ENCODE results near the gene RYK. TPM values are rescaled to one million over a fixed set of nuclear protein-coding genes. Genes with fewer than 3 reads are reported as not detected.

RYK gene
- total and polyA plus RNA-seq, 2 experiments from 2014 or later, result 24.9 to 94.8 TPM

DNA sequence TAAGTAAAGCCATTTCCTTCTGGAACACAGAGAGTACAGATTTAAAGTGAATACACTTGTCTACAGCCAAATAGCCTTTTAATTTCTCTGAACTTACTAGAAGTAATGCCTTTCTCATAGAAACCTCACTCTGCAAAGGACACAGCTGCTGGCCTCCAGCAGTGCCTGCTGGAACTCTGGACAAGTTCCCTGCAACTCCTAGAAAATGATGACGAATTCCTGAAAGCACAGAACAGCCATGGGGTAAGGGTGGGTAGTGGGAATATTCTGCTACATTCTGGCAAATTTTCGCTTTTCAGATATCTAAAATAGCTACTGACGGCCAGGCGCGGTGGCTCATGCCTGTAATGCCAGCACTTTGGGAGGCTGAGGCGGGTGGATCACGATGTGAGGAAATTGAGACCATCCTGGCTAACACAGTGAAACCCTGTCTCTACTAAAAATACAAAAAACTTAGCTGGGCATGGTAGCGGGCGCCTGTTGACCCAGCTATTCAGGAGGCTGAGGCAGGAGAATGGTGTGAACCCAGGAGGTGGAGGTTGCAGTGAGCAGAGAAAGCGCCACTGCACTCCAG, 34.4 kb downstream of the RYK start:
- no peak overlapping the region for H2AFZ ChIP-seq
- TF ChIP-seq NANOG (IDR thresholded peaks at IDR 0.05; ENCODE audit: borderline replicate concordance) (no peak), ZNF331 (CRISPR knock-in tag; IDR thresholded peaks at IDR 0.05; ENCODE audit: low read depth) (no peak), ZNF114 (CRISPR knock-in tag; IDR thresholded peaks at IDR 0.05) (no peak), JUNB (IDR thresholded peaks at IDR 0.05; ENCODE audit: unreplicated experiment) (no peak), EZH2 (IDR thresholded peaks at IDR 0.05; ENCODE audit: low read depth, unreplicated experiment) (no peak), CREB1 (CRISPR knock-in tag; IDR thresholded peaks at IDR 0.05; ENCODE audit: low read depth) (no peak), EZH2phosphoT487 (IDR thresholded peaks at IDR 0.05; ENCODE audit: unreplicated experiment) (no peak), POLR2AphosphoS5 (IDR thresholded peaks at IDR 0.05; ENCODE audit: low read depth) (no peak), STAT1 (IDR thresholded peaks at IDR 0.05; ENCODE audit: unreplicated experiment) (no peak)
- TF ChIP-seq, protein P1, sequence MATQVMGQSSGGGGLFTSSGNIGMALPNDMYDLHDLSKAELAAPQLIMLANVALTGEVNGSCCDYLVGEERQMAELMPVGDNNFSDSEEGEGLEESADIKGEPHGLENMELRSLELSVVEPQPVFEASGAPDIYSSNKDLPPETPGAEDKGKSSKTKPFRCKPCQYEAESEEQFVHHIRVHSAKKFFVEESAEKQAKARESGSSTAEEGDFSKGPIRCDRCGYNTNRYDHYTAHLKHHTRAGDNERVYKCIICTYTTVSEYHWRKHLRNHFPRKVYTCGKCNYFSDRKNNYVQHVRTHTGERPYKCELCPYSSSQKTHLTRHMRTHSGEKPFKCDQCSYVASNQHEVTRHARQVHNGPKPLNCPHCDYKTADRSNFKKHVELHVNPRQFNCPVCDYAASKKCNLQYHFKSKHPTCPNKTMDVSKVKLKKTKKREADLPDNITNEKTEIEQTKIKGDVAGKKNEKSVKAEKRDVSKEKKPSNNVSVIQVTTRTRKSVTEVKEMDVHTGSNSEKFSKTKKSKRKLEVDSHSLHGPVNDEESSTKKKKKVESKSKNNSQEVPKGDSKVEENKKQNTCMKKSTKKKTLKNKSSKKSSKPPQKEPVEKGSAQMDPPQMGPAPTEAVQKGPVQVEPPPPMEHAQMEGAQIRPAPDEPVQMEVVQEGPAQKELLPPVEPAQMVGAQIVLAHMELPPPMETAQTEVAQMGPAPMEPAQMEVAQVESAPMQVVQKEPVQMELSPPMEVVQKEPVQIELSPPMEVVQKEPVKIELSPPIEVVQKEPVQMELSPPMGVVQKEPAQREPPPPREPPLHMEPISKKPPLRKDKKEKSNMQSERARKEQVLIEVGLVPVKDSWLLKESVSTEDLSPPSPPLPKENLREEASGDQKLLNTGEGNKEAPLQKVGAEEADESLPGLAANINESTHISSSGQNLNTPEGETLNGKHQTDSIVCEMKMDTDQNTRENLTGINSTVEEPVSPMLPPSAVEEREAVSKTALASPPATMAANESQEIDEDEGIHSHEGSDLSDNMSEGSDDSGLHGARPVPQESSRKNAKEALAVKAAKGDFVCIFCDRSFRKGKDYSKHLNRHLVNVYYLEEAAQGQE (IDR thresholded peaks at IDR 0.05; ENCODE audit: unreplicated experiment), result no peak
- TF ChIP-seq, protein P2, sequence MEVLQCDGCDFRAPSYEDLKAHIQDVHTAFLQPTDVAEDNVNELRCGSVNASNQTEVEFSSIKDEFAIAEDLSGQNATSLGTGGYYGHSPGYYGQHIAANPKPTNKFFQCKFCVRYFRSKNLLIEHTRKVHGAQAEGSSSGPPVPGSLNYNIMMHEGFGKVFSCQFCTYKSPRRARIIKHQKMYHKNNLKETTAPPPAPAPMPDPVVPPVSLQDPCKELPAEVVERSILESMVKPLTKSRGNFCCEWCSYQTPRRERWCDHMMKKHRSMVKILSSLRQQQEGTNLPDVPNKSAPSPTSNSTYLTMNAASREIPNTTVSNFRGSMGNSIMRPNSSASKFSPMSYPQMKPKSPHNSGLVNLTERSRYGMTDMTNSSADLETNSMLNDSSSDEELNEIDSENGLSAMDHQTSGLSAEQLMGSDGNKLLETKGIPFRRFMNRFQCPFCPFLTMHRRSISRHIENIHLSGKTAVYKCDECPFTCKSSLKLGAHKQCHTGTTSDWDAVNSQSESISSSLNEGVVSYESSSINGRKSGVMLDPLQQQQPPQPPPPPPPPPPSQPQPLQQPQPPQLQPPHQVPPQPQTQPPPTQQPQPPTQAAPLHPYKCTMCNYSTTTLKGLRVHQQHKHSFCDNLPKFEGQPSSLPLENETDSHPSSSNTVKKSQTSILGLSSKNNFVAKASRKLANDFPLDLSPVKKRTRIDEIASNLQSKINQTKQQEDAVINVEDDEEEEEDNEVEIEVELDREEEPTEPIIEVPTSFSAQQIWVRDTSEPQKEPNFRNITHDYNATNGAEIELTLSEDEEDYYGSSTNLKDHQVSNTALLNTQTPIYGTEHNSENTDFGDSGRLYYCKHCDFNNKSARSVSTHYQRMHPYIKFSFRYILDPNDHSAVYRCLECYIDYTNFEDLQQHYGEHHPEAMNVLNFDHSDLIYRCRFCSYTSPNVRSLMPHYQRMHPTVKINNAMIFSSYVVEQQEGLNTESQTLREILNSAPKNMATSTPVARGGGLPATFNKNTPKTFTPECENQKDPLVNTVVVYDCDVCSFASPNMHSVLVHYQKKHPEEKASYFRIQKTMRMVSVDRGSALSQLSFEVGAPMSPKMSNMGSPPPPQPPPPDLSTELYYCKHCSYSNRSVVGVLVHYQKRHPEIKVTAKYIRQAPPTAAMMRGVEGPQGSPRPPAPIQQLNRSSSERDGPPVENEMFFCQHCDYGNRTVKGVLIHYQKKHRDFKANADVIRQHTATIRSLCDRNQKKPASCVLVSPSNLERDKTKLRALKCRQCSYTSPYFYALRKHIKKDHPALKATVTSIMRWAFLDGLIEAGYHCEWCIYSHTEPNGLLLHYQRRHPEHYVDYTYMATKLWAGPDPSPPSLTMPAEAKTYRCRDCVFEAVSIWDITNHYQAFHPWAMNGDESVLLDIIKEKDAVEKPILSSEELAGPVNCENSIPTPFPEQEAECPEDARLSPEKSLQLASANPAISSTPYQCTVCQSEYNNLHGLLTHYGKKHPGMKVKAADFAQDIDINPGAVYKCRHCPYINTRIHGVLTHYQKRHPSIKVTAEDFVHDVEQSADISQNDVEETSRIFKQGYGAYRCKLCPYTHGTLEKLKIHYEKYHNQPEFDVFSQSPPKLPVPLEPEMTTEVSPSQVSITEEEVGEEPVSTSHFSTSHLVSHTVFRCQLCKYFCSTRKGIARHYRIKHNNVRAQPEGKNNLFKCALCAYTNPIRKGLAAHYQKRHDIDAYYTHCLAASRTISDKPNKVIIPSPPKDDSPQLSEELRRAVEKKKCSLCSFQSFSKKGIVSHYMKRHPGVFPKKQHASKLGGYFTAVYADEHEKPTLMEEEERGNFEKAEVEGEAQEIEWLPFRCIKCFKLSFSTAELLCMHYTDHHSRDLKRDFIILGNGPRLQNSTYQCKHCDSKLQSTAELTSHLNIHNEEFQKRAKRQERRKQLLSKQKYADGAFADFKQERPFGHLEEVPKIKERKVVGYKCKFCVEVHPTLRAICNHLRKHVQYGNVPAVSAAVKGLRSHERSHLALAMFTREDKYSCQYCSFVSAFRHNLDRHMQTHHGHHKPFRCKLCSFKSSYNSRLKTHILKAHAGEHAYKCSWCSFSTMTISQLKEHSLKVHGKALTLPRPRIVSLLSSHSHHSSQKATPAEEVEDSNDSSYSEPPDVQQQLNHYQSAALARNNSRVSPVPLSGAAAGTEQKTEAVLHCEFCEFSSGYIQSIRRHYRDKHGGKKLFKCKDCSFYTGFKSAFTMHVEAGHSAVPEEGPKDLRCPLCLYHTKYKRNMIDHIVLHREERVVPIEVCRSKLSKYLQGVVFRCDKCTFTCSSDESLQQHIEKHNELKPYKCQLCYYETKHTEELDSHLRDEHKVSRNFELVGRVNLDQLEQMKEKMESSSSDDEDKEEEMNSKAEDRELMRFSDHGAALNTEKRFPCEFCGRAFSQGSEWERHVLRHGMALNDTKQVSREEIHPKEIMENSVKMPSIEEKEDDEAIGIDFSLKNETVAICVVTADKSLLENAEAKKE (CRISPR knock-in tag; IDR thresholded peaks at IDR 0.05), result no peak
- TF ChIP-seq, protein P3, sequence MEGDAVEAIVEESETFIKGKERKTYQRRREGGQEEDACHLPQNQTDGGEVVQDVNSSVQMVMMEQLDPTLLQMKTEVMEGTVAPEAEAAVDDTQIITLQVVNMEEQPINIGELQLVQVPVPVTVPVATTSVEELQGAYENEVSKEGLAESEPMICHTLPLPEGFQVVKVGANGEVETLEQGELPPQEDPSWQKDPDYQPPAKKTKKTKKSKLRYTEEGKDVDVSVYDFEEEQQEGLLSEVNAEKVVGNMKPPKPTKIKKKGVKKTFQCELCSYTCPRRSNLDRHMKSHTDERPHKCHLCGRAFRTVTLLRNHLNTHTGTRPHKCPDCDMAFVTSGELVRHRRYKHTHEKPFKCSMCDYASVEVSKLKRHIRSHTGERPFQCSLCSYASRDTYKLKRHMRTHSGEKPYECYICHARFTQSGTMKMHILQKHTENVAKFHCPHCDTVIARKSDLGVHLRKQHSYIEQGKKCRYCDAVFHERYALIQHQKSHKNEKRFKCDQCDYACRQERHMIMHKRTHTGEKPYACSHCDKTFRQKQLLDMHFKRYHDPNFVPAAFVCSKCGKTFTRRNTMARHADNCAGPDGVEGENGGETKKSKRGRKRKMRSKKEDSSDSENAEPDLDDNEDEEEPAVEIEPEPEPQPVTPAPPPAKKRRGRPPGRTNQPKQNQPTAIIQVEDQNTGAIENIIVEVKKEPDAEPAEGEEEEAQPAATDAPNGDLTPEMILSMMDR (conservative IDR thresholded peaks at IDR 0.05; ENCODE audit: low read depth in 2 of 2), result no peak
- TF ChIP-seq, protein P4, sequence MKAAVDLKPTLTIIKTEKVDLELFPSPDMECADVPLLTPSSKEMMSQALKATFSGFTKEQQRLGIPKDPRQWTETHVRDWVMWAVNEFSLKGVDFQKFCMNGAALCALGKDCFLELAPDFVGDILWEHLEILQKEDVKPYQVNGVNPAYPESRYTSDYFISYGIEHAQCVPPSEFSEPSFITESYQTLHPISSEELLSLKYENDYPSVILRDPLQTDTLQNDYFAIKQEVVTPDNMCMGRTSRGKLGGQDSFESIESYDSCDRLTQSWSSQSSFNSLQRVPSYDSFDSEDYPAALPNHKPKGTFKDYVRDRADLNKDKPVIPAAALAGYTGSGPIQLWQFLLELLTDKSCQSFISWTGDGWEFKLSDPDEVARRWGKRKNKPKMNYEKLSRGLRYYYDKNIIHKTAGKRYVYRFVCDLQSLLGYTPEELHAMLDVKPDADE (IDR thresholded peaks at IDR 0.05), result no peak
- H3K9me2 ChIP-seq (ENCODE audit: insufficient read depth), result no peaks in the 10 kb centered on the region
- Mint-ChIP-seq H3K9me3 (no peaks in the 10 kb centered on the region), H3K36me3 (ENCODE audit: low read depth) (peaks cover 4% of the 10 kb centered on the region; the same call in 1 of the 3 replicates), H3K27ac (no peak overlapping the region), H3K4me3 (no peak overlapping the region), H3K4me1 (peaks cover 6% of the 10 kb centered on the region), H3K27me3 (ENCODE audit: insufficient read depth, low read depth, poor library complexity) (peaks cover 3% of the 10 kb centered on the region)
- H3K4me1 ChIP-seq (ENCODE audit: insufficient read depth), result no peaks in the 10 kb centered on the region
- no peaks in the 10 kb centered on the region for H3K27me3 ChIP-seq (ENCODE audit: insufficient read depth)
- no peak overlapping the region for H3K4me2 ChIP-seq
- peaks cover 27% of the 10 kb centered on the region for H4K20me1 ChIP-seq (replicated peaks; ENCODE audit: insufficient read depth)
- H3K79me2 ChIP-seq (replicated peaks; ENCODE audit: insufficient read depth), result peaks cover 26% of the 10 kb centered on the region
- no peak overlapping the region for H3K27ac ChIP-seq (ENCODE audit: low read depth)
- ATAC-seq (no peak), DNase-seq (ENCODE audit: low spot score) (no peak)
- no peaks in the 10 kb centered on the region for H3F3A ChIP-seq (replicated peaks; ENCODE audit: low read depth)
- no peak overlapping the region for H3K4me3 ChIP-seq
- H3K36me3 ChIP-seq (ENCODE audit: insufficient read depth), result no peaks in the 10 kb centered on the region
